Activated T-helper 17 cell treated with anti-CD3 and anti-CD28 coated beads, Interleukin-2, amount 50 U/mL, for 72 hours (primary cell): ENCODE data around the gene MAP9. TPM values are rescaled to one million over a fixed set of nuclear protein-coding genes. Genes with fewer than 3 reads are reported as not detected.
"Not testable (repeated sequence)": the region's sequence is repeated elsewhere in the genome, so short reads cannot be mapped to it uniquely, and the experiment has no call there.

Source experiments
- ATAC-seq: fragments of 150-1000 bp; cut with Tn5 transposase; replicated peaks from 2 replicates; pipeline ENCODE4 v1.10.0; 2021; ENCODE audit warnings: mild to moderate bottlenecking, moderate library complexity
- H3K27ac Mint-ChIP-seq: one replicate; pipeline ENCODE4 v1.8.0; 2022; ENCODE audit warnings: mixed read lengths
- H3K27me3 Mint-ChIP-seq: one replicate; pipeline ENCODE4 v1.8.0; 2022; ENCODE audit warnings: mixed read lengths
- H3K36me3 Mint-ChIP-seq: one replicate; pipeline ENCODE4 v1.8.0; 2022; ENCODE audit warnings: low read depth, mild to moderate bottlenecking, mixed read lengths
- H3K4me1 Mint-ChIP-seq: one replicate; pipeline ENCODE4 v1.8.0; 2022; ENCODE audit warnings: mixed read lengths
- H3K4me3 Mint-ChIP-seq: one replicate; pipeline ENCODE4 v1.8.0; 2022; ENCODE audit warnings: mild to moderate bottlenecking, mixed read lengths
- H3K9me3 Mint-ChIP-seq: one replicate; pipeline ENCODE4 v1.8.0; 2022; ENCODE audit warnings: mixed read lengths
- total RNA-seq, 2 donors: library from RNA; stranded (reverse); gene quantifications; one replicate each; pipeline ENCODE4 v1.2.3, GENCODE V29; 2022

MAP9 gene
- total RNA-seq, 2 donors from 2014 or later = 6.0 to 7.6 TPM

- ATAC-seq = no peak
- Mint-ChIP-seq H3K4me3 (no peak overlapping the region), H3K36me3 (no peaks in the 10 kb centered on the region), H3K9me3 (no peaks in the 10 kb centered on the region), H3K4me1 (no peaks in the 10 kb centered on the region), H3K27ac (no peak overlapping the region), H3K27me3 (peaks cover 39% of the 10 kb centered on the region)
Measured at GRCh38 chr4:155321006-155321405, 55.8 kb downstream of the MAP9 start.

- Mint-ChIP-seq H3K27ac (no peak overlapping the region), H3K27me3 (peaks cover 39% of the 10 kb centered on the region)
- no peak for ATAC-seq
Measured at GRCh38 chr4:155319516-155319915, 57.2 kb downstream of the MAP9 start.

GRCh38 chr4:155312027-155312426 is 64.7 kb downstream of the MAP9 start:
- H3K27me3 Mint-ChIP-seq = peaks cover 25% of the 10 kb centered on the region
- not testable (repeated sequence) for H3K27ac Mint-ChIP-seq, H3K9me3 Mint-ChIP-seq, ATAC-seq, H3K36me3 Mint-ChIP-seq, H3K4me3 Mint-ChIP-seq, H3K4me1 Mint-ChIP-seq

More at GRCh38 chr4:155319516-155319915, 57.2 kb downstream of the MAP9 start:
- Mint-ChIP-seq H3K9me3 (no peaks in the 10 kb centered on the region), H3K4me3 (no peak overlapping the region), H3K4me1 (no peaks in the 10 kb centered on the region), H3K36me3 (no peaks in the 10 kb centered on the region)

- Mint-ChIP-seq H3K36me3 (no peaks in the 10 kb centered on the region), H3K4me1 (no peaks in the 10 kb centered on the region), H3K27ac (no peak overlapping the region), H3K4me3 (no peak overlapping the region), H3K27me3 (peaks cover 20% of the 10 kb centered on the region), H3K9me3 (no peaks in the 10 kb centered on the region)
- ATAC-seq = no peak
Measured at GRCh38 chr4:155307731-155308277, 69.0 kb downstream of the MAP9 start.

GRCh38 chr4:155305619-155306018 is 71.1 kb downstream of the MAP9 start:
- Mint-ChIP-seq H3K4me1 (no peaks in the 10 kb centered on the region), H3K27ac (no peak overlapping the region), H3K36me3 (no peaks in the 10 kb centered on the region), H3K27me3 (peaks cover 12% of the 10 kb centered on the region), H3K9me3 (no peaks in the 10 kb centered on the region), H3K4me3 (no peak overlapping the region)
- ATAC-seq = no peak

- Mint-ChIP-seq H3K27ac (no peak overlapping the region), H3K4me3 (no peak overlapping the region), H3K9me3 (peaks cover 3% of the 10 kb centered on the region), H3K27me3 (peaks cover 10% of the 10 kb centered on the region), H3K4me1 (no peaks in the 10 kb centered on the region), H3K36me3 (no peaks in the 10 kb centered on the region)
- no peak for ATAC-seq
Measured at GRCh38 chr4:155304375-155304774, 72.4 kb downstream of the MAP9 start.

- H3K9me3 Mint-ChIP-seq = peaks cover 8% of the 10 kb centered on the region
- ATAC-seq = no peak
- no peaks in the 10 kb centered on the region for H3K27me3 Mint-ChIP-seq
- no peak overlapping the region for H3K27ac Mint-ChIP-seq
- H3K4me1 Mint-ChIP-seq = no peaks in the 10 kb centered on the region
- H3K36me3 Mint-ChIP-seq = no peaks in the 10 kb centered on the region
- H3K4me3 Mint-ChIP-seq = no peak overlapping the region
Measured at GRCh38 chr4:155299103-155299502, 77.7 kb downstream of the MAP9 start.

Other genes with a start within 250 kb of the MAP9 start
- not detected for gene NPY2R, start 168.3 kb downstream of the MAP9 start, total RNA-seq